GM21529 (cell line): Measurements from ENCODE around the gene ZNF222.
A peak's percentile ranks its signal among the peaks of the same experiment; 100 is the strongest.

ENCODE experiments used
- ATAC-seq: cut with Tn5 transposase; IDR thresholded peaks from one replicate; pipeline ENCODE4 v1.9.1; 2021; ENCODE audit not compliant: unreplicated experiment

Gene ZNF222

DNA sequence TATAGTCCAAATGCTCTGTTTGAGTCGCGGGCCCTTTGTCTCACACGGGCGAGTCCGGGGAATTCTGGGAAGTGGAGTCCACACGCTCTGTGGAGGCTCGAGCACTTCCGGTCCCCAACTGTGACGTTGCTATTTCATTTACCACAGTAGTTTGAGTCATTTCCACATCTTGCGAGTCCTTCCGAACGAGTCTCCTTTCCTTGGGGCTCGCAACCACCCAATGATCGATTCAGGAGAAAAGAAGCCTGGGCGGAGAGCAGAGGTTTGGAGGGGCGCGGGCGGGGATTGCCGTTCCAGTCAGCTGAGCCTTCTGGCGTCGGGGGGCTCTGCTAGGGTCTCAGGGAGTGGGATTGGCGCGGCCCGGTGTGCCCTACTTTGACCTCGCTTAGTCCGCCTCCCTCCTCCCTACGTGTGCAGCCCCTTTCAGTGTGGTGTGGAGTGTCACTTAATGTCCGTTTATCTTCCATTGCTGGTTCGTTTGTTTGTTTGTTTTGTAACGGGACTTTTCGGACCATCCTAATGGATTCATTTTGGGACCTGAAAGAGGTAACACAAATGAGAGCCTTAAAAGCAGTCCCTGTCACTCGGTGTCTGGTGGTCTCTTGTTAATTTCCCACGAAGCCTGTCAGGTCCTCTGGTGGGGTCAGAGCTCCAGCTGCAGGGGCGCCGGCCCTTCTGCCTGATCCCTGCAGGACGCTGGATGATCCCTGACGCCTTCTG, at the start of gene ZNF222:
TSS of gene ZNF222 (plus strand) at position 163 of the 720 bp plus-strand sequence. CDS start at position 221, 58 bp downstream.
- peak; percentile 92 for ATAC-seq

DNA sequence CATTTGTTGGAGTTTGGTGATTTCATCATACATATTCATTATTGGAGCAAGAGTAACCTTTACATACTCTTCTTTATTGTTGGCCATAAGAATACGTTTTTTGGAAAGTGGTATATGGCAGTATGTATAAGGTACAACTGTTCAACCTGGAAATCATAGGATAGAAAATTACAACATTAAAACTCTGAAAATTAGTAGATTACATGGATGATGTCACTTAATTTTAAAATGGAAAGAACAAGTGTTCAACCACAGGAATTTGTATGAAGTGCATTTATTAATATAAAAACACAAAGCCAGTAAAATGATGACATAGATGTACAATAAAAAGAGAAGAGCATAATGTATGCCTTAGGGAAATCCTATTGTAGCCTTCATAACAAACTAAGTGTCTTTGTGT, 48.4 kb upstream of the ZNF222 start:
- ATAC-seq, result no peak

DNA sequence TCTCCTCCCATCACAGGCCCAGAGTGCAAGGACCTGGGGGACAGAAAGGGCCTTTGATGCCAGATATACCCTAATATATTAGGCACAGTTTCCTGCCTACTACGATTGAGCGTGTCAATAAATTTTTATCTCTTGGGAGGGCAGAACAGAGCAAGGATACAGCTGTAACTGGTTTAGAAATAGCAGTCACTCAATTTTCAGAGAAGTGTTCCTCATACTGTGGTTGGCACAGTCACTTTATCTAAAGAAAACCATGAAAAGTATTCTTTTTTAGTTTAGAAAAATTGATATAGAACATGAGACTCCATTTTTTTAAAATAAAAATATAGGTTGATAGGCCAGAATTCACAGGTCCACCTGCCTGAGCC, 41.7 kb upstream of the ZNF222 start:
- no peak for ATAC-seq

GRCh38 chr19:43983912-43984686, 41.1 kb upstream of the ZNF222 start, which contains the start of gene ZNF155:
TSS of gene ZNF155 (plus strand) at chr19:43984188. CDS start at chr19:43988544, 4,356 bp downstream.
- peak; percentile 74 for ATAC-seq

DNA sequence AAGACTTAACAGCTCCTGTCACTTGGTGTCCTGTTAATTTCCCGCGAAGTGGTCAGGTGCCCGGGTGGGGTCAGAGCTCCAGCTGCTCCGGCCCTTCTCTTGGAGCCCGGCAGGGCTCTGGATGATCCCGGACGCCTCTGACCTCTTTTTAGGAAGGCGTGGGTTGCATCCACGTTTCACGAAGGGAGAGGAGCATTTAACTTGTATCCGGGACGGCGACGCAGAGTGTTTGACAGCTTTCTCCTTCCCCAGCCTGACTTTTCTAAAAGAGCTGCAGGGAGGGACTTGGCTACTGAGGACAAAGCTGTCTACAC, 40.5 kb upstream of the ZNF222 start:
- peak; percentile 24 for ATAC-seq

DNA sequence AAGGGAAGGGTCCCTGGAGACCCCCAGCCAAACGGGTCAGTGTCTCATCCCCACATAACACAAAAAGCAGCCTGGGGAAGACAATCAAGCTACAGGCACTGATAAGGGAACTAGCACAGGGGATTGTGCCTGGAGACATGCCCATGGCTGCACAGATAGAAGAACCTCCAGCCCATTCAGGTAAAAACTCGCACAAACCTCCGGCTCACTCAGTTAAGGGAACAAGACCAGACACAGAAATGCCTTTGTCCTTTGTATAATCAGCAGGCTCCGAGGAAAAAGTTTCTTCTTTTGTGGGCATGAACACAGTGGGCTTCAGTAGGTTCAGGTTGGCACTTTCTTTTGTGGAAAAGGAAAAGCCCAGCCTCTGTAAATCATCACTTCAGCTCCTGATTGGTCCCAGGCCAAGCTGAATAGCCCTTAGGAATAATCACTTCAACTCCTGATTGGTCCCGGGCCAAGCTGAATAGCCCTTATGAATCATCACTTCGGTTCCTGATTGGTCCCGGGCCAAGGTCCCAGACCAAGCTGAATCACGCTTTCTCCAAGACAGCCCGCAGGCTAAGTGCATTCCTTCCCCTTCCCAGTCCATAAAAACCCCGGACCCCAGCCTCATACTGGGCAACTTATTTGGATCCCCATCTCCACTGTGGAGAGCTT, 27.4 kb upstream of the ZNF222 start:
- no peak for ATAC-seq

GRCh38 chr19:44002212-44002565, 23.0 kb upstream of the ZNF222 start:
- no peak for ATAC-seq

GRCh38 chr19:44002566-44003460, 22.4 kb upstream of the ZNF222 start, which contains the start of gene ZNF230:
TSS of gene ZNF230 (plus strand) at chr19:44002957. CDS start at chr19:44007079, 4,122 bp downstream.
- ATAC-seq, result peak; percentile 89

DNA sequence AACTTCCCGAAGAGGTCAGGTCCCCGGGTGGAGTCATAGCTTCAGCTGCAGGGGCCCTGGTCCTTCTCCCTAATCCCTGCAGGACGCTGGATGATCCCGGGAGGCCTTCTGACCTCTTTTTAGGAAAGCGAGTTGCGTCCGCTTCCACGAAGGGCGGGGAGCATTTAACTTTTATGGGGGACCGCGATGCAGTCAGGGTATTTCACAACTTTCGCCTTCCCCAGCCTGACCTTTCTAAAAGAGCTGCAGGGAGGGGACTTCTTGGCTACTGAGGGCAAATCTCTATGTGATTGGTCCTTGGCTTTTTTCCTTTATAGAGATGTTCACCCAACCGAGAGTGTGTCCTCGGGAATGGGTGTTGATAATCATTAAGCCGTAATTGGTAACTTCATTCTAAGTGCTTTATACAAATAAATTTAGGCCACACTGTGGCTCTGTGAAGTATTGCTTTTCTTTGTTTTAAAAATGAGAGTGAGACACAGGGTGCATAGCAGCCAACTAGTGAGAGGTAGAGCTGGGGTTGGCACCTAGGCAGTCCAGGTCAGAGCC, 21.6 kb upstream of the ZNF222 start:
- no peak for ATAC-seq

- ATAC-seq, result no peak
Observed at GRCh38 chr19:44005973-44006372, 19.2 kb upstream of the ZNF222 start.

DNA sequence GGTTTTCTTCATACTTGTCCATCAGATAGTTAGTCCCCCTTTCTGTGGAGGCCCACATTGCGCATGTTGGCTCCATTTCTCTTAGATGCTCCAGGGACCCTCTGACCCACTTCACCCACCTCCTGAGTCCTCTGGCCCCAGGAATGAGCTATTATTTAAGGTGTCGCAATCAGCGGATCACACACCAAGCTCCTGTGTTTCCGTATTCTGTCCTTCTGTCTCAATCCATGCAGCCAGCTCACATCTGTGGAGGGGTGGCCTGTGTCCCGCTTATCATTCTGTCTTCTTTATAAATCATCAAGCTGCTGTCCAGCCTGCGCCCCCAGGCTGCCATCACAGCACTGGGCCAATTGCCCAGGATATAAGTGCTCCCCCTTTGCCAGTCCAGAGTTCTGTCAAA, 17.7 kb upstream of the ZNF222 start:
- ATAC-seq, result no peak

GRCh38 chr19:44010468-44010867, 14.7 kb upstream of the ZNF222 start:
- ATAC-seq, result no peak

DNA sequence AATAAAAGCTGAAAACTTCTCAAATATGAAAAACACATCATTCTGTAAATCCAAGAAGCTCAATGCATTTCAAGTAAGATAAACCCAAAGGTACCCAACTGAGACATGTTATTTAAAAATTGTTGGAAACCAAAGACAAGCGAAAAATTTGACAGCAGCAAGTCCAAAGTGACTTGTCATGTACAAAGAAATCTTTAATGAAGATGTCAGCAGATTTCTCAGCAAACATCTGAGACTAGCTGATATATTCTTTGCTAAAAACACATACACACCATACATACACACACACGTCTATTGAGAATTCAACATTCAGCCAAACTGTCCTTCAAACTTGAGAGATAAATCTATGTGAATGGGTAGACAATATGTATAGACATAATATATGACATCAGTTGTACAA, 5.7 kb upstream of the ZNF222 start:
- no peak for ATAC-seq

GRCh38 chr19:44021221-44021620, 4.0 kb upstream of the ZNF222 start:
- ATAC-seq, result no peak

DNA sequence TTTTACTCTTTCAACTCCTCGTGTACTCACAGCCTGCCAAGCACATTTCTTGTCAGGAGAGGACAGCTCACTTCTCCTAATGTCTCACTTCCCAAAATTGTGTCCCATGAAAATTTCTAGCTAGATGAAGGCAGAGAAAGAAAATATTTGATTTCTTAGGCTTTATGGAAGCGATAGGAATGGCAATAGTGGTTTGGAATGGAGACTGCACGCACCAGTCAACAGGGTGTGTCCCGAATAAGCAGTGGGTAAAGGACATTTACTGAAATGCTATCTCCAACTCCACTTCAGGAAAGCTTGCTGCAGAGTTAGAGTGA, 321 bp upstream of the ZNF222 start:
- no peak for ATAC-seq

DNA sequence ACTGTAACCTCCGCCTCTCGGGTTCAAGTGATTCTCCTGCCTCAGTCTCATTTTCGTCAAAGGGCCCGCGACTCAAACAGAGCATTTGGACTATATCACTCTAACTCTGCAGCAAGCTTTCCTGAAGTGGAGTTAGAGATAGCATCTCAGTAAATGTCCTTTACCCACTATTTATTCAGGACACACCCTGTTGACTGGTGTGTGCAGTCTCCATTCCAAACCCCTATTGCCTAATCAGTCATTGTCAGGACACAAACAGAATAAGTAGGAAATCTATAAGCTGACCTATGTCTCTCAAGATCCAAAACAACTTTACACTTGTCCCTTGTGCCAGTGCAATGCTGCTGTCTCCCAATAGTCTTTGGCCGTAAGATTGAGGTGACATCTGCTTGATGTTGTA, 1.4 kb downstream of the ZNF222 start:
- no peak for ATAC-seq

DNA sequence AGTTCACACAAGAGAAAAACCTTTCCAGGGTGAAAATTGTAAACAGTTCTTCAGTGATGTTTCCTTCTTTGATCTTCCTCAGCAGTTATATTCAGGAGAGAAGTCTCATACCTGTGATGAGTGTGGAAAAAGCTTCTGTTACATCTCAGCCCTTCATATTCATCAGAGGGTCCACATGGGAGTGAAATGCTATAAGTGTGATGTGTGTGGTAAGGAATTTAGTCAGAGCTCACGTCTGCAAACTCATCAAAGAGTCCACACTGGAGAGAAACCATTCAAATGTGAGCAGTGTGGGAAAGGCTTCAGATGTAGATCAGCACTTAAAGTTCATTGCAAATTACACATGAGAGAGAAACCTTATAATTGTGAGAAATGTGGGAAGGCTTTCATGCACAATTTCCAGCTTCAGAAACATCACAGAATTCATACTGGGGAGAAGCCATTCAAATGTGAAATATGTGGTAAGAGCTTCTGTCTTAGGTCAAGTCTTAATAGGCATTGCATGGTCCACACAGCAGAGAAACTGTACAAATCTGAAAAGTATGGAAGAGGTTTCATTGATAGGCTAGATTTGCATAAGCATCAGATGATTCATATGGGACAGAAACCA, 6.9 kb downstream of the ZNF222 start:
- ATAC-seq, result no peak

DNA sequence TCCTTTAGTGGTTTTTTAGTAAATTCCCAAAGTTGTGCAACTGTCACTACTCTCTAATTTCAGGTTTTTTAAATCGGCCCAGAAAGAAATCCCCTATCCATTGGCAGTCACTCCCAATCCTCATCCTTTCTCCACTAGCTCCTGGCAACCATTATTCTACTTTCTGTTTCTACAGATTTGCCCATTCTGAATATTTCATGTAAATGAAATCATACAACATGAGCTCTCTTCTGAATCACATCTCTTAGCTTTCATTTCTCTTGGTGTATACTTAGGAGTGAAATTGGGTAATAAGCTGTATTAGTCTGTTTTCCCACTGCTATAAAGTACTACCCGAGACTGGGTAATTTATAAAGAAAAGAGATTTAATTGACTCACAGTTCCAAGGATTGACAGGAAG, 17.0 kb downstream of the ZNF222 start:
- ATAC-seq, result no peak

DNA sequence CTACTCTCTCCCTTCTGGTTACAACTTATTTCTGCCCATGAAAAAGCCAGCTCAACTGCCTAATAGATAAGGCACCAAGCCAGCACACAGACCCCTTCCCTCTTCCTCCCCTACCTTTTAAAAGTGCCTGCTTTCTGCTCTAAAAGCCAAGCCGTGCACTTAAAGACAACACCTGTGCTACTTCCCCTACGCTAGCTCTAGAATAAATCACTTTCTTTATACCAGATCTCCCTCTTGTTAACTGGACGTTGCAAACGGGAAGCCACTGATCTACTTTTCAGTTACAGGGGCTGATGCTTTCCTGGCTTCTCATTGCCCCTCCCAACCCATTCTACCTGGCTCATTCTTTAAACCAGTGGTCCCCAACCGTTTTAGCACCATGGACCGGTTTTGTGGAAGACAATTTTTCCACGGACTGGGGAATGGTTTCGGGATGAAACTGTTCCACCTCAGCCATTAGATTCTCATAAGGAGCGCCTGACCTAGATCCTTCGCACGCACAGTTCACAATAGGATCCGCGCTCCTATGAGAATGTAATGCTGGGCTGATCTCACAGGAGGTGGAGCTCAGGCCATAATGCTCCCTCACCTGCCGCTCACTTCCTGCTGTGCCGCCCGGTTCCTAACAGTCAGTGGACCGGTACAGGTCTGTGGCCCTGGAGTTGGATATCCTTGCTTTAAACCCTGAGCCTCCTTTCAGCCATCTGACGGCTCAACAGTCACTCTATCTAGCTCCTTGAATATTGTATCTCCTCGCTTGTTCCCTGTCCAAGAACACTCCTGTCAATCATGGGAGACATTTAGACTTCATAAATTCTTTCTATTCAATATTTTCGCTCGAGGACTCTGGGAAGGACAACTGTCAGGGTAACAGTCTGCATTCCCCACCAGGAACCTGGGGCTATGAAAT, 25.8 kb downstream of the ZNF222 start:
- no peak for ATAC-seq
